HG02852 (cell line): ENCODE results near the gene ELOVL1.

Source experiments
- ATAC-seq: cut with Tn5 transposase; IDR thresholded peaks from one replicate; pipeline ENCODE4 v1.9.1; 2021; ENCODE audit warnings: mild to moderate bottlenecking, moderate library complexity; ENCODE audit not compliant: unreplicated experiment

Gene ELOVL1

DNA sequence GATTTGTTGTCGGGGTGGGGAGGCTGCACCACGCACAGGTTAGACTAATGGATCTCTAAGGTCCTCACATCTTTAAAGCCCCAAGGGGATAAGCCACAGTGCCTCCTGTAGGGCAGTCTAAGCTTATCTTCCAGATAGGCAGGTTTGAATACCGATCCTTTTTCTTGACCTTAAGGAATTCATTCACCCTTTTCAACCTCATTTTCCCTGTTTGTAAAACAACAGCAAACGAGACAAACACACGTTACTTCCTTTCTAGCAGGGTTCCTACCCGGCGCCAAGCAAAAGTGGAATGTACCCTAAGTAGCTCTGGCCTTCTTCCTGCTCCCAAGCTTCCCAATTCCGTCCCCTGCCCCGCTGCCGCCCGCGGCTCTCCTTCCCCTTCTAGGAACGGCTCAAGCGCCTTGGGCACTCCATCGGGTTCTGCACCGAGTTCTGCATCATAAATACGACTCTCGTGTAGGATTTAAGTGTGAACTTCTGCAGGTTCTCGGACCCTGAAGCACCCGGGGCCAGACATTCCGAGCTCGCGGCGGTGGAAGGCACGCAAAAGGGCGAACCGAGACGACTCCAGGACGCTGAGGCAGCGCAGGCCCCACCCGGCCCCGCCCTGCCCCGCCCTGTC, 9.6 kb downstream of the ELOVL1 start:
- ATAC-seq, result peak; percentile 28

GRCh38 chr1:43357251-43357650, 10.6 kb downstream of the ELOVL1 start:
- no peak for ATAC-seq

GRCh38 chr1:43354936-43355335, 12.9 kb downstream of the ELOVL1 start:
- no peak for ATAC-seq

- no peak for ATAC-seq
Measured at GRCh38 chr1:43354471-43354870, 13.3 kb downstream of the ELOVL1 start.

DNA sequence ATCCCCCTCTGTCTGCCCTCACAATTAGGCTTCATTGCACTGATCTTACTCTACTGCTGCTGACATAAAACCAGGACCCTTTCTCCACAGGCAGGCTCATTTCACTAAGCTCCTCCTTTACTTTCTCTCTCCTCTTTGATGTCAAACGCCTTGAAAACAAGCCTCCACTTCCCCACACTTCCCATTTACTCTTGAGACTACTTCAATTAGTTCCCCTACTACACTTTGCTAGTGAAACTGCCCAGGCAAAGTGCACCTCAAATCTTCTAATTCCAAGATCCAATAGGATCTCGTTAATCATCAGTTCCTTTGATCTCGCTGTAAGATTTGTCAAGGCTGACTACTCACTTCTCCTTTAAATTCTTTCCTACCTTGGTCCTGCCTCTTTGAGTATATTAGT, 14.9 kb downstream of the ELOVL1 start:
- ATAC-seq, result no peak

- ATAC-seq, result no peak
Measured at GRCh38 chr1:43352351-43352705, 15.5 kb downstream of the ELOVL1 start.

DNA sequence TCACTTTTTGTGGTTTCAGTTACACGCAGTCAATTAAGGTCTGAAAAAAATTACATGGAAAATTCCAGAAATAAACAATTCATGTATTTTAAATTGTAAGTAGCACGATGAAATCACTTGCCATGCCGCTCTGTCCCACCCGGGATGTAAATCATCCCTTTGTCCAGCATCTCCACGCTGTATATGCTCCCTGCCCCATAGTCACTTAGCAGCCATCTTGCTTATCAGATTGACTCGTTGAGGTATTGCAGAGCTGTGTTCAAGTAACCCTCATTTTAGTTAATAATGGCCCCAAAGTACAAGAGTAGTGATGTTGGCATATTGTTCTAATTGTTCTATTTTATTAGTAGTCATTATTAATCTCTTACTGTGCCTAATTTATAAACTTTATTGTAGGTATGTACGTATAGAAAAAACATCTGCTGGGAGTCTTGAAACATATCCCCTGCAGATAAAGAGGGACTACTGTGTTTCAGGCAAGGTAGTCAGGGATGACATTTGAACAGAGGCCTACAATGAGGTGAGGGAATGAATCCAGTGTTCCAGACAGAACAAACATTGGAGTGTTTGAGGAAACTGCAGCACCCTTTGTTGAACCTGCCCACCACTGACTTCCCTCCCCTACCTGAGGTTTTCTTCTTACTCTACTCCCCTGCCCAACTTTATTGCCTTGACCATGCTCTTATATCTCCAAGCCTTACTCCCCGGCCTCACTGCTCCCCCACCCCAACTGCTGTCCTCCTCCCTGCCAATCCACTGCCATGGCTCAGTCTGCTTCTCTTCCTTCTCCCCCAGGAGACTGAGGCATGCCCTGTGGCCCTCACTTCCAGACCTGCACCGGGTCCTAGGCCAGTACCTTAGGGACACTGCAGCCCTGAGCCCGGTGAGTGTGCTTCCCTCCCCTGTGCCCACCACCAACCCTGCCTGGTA, 16.1 kb downstream of the ELOVL1 start:
- no peak for ATAC-seq

DNA sequence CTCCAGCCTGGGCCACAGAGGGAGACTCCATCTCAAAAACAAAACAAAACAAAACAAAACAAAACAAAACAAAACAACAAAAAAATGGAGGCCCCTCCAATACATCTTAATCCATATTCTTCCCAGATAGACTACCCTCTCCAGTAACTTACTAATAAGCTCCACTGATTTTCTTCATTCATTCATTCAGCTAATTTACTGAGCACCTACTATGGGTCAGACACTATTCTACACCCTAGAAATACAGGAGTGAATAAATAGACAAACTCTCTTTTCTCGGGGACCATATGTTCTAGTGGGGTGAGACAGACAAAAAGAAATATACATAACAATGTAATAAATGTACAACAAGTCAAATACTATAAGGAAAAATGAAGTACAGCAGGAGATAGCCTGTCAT, 16.8 kb downstream of the ELOVL1 start:
- ATAC-seq, result no peak

DNA sequence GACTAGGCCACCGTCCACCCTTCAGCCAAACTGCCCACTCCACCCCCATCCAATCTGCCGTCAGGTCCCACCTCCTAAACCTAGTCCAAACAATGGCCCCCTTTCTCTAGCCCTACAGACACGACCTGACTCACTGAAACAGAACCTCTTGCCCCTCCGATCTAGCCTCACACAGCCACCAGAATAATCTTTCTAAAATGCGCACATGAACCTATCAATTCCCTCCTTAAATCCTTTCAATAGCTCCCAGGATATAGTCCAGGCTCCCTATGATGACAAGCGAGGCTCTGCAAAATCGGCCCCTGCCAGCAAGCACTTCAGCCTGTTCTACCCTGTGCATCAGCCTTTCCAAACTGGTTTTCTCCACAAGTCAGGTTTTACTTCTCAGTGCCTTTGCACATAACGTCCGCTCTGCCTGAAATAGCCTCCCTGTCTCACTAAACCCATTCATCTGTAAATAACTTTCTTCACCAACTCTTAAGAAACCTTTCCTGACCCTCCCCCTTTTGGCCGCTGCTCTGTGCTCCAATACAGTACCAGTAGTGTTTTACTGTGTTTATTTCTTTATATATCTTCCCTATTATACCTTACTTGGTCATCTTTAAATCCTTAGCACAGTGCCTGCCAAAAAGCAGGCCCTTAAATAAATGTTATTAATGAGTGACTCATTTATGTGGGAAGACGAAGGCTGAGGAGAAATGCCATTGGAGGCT, 18.1 kb downstream of the ELOVL1 start:
- no peak for ATAC-seq

DNA sequence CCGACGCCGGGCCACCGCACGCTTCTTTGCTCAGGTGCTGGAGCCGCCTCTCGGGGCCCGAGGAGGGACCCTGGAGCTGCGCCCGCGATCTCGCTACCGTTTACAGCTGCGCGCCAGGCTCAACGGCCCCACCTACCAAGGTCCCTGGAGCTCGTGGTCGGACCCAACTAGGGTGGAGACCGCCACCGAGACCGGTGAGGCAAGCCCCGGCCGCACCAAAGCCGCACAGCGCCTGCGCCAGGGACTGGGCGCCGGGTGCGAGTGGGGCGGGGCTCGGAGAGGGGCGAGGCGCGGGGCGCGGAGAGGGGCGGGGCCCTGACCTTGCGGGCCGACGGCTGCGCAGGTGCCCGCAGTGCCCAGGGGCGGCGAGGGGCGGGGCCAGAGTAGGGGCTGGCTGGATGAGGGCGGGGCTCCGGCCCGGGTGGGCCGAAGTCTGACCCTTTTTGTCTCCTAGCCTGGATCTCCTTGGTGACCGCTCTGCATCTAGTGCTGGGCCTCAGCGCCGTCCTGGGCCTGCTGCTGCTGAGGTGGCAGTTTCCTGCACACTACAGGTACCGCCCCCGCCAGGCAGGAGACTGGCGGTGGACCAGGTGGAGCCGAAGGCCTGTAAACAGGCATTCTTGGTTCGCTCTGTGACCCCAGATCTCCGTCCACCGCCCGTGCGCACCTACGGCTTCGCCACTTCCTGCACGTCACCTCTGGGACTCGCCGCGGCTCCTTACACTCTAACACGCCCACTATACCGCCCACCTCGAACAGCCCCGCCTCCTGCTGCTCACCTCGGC, 18.8 kb downstream of the ELOVL1 start:
- no peak for ATAC-seq

DNA sequence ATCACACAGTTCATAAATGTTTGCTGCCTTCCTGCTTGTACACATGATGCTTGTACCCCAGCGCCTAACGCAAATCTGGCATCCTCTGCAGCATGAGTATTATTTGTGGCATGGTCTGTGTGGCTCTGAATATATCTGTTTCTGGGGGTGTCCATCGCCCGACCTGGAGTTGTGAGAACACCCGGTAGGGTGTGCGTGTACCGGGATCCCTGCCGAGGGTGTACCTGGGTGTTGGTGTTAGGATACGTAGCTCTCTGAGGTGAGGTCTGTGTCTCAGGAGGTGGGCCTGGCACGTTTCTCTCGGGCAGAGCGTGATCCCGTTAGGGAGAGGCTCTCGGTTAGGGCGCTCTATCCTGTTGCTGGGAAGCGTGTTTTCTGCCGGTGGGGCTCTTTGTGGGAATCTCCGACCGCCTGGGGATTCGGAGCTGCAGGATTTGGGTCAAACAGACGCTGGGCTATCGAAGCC, 19.4 kb downstream of the ELOVL1 start:
- no peak for ATAC-seq

GRCh38 chr1:43346636-43347035, 21.2 kb downstream of the ELOVL1 start:
- no peak for ATAC-seq

DNA sequence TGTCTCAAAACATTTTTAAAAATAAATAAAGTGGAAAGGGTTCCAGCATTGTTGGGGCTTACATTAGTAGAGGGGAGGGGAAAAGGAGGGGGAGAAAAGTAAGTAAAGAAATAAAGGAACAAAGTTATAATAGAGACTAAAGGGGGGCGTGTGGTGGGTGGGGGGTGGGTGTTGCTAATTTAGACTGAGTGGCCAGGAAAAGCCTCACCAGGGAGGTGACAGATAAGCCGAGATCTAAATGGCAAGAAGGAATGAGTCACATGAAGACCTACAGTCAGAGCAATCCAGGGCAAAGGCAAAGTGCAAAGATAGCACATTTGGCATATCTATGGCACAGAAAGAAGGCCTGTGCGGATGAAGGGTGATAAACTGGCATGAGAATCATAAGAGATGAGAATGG, 22.7 kb downstream of the ELOVL1 start:
- no peak for ATAC-seq

DNA sequence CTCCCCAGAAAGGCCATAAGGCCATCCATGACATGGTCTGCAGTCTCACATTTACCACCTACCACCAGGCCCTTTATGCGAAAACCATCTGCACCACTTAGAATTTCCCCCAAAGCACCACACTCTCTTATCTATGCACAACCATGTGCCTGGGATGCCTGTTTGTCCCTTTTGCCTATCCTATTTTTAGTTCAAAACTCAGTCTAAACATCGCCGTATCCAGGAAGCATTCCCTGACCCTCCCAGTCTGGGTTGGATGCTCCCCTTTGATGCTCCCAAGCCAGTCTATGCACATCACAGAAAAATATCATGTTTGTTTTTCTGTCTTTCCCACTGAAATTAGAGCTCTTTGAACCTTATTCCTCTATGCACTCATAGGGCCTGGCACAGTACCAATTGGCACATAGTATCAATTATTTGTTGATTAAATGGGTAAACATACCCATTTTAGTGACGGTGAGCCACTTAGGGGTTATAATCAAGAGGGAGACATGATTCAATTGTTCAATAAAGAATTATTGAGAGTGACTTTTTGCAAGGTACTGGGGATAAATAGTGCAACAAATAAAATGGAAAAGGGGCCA, 23.5 kb downstream of the ELOVL1 start:
- ATAC-seq, result no peak

DNA sequence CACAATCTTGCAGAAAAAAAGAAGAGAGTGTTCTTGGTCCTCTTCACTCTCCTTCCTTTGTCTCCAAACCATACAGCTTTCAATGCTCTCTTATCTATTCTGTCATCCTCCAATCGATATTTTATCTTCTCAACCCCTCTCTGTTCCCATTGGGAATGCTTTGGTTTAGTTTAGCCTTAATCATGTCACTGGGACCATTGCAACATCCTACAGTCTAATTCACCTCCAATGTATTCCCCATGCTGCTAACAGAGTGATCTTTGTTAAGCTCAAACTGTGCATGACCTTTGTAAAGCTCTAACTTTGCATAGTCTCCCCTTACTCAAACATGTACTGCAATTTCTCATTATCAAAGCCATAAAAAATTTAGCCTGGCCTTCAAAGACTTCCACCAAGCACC, 27.3 kb downstream of the ELOVL1 start:
- ATAC-seq, result no peak

- ATAC-seq, result no peak
Measured at GRCh38 chr1:43339584-43340232, 28.1 kb downstream of the ELOVL1 start.

- no peak for ATAC-seq
Measured at GRCh38 chr1:43338001-43338400, 29.8 kb downstream of the ELOVL1 start.

DNA sequence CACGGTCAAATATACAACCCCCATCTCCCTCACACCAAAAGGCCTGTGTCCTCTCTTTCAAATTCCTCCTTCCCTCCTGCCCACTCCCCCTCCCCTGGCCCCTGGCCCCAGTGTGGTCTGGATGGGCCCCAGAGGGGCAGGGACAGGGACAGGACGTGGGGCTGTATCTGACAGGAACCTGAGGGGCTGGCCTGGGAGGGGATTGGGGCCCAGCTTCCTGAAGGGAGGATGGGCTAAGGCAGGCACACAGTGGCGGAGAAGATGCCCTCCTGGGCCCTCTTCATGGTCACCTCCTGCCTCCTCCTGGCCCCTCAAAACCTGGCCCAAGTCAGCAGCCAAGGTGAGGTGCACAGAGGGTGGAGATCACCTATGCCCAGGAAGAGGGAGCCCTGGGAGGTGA, 30.2 kb downstream of the ELOVL1 start, which contains the start of gene MPL:
Gene MPL, plus strand, starts transcription at position 231 of the 400 bp plus-strand sequence. Its CDS starts 31 bp downstream, at position 262.
- no peak for ATAC-seq

- ATAC-seq, result no peak
Measured at GRCh38 chr1:43334453-43335205, 33.2 kb downstream of the ELOVL1 start.
